Adrenal gland (tissue), 5 donors: ENCODE results near the gene ERC1.

Experiments
- POLR2A ChIP-seq, 2 donors: fragments of 450-650 bp; IDR thresholded peaks; one replicate each; pipeline ENCODE4 v1.6.1; 2017; ENCODE audit warnings: antibody characterized with exemption in 2 of 2, mild to moderate bottlenecking in 2 of 2, moderate library complexity in 1 of 2
- TF ChIP-seq, protein P1 (sequence below), 6 experiments: fragments of 450-650 bp in 4 of 6; fragments of 200-600 bp in 2 of 6; sonication (generic) in 1 of 6; IDR thresholded peaks; 1 replicate in 5 of 6; 2 replicates in 1 of 6; pipeline versions ENCODE4 v1.5.1 to v1.8.0; 2016 to 2021; ENCODE audit warnings: antibody characterized with exemption in 6 of 6, mild to moderate bottlenecking in 2 of 6, moderate library complexity in 1 of 6
- donor health status: DM: no; HTN: no; CAD: no.

DNA sequence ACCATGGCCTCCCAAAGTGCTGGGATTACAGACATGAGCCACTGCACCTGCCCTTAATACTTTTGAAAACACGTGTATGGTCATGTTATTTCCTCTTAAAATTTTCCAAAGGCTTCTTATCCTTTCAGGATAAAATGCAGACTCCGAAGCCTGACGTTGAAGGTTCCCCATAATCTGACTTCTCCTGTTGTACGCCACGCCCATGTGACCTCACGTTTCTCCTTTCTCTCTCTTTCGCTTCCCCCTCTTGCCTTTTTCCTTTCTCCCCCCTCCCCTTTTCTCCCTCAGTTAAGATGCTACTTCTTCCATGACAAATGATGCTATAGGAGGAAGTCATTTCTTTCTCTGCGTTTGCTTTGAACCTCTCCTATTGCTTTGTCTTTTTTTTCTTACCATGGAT, 337.4 kb downstream of the ERC1 start:
- TF ChIP-seq, protein P1, sequence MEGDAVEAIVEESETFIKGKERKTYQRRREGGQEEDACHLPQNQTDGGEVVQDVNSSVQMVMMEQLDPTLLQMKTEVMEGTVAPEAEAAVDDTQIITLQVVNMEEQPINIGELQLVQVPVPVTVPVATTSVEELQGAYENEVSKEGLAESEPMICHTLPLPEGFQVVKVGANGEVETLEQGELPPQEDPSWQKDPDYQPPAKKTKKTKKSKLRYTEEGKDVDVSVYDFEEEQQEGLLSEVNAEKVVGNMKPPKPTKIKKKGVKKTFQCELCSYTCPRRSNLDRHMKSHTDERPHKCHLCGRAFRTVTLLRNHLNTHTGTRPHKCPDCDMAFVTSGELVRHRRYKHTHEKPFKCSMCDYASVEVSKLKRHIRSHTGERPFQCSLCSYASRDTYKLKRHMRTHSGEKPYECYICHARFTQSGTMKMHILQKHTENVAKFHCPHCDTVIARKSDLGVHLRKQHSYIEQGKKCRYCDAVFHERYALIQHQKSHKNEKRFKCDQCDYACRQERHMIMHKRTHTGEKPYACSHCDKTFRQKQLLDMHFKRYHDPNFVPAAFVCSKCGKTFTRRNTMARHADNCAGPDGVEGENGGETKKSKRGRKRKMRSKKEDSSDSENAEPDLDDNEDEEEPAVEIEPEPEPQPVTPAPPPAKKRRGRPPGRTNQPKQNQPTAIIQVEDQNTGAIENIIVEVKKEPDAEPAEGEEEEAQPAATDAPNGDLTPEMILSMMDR (IDR thresholded peaks at IDR 0.05), result no peak
- no peak for TF ChIP-seq POLR2A (IDR thresholded peaks at IDR 0.05)
